Measurements from ENCODE around the gene DAB2IP. TPM values are rescaled to one million over a fixed set of nuclear protein-coding genes. Genes with fewer than 3 reads are reported as not detected.

Gene DAB2IP
- total RNA-seq, 4 donors from 2014 or later = 35.2 to 56.4 (median 51.4) TPM

DNA sequence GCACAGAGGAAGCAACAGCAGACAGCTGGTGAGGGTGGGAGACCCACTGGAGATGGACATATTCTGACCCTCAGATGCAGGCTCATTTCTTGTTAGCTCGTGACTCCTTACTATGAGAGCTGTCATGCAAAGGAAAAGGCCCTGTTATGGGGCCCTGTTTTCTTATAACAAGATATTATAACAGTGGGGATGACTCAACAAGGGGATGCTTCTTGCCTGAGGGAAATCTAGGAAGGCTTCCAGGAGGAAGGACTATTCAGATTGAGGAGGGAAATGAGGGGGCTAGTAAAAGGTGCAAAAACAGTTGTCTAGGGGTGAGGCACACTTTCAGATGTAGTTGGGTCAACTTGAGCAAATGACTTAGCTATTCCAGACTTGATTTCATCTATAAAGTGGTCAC lies 83.0 kb downstream of the DAB2IP start:
- Histone ChIP-seq H3K9me3 (no peaks in the 10 kb centered on the region), H3K4me1 (peaks cover 0 to 87% (median 66%) of the 10 kb centered on the region in 4 donors), H3K27ac (peak overlapping the region; percentile 85 to 99 (median 96)), H3K27me3 (no peaks in the 10 kb centered on the region), H3K4me3 (no peak overlapping the region), H3K36me3 (no peaks in the 10 kb centered on the region)
- TF ChIP-seq, protein P1, sequence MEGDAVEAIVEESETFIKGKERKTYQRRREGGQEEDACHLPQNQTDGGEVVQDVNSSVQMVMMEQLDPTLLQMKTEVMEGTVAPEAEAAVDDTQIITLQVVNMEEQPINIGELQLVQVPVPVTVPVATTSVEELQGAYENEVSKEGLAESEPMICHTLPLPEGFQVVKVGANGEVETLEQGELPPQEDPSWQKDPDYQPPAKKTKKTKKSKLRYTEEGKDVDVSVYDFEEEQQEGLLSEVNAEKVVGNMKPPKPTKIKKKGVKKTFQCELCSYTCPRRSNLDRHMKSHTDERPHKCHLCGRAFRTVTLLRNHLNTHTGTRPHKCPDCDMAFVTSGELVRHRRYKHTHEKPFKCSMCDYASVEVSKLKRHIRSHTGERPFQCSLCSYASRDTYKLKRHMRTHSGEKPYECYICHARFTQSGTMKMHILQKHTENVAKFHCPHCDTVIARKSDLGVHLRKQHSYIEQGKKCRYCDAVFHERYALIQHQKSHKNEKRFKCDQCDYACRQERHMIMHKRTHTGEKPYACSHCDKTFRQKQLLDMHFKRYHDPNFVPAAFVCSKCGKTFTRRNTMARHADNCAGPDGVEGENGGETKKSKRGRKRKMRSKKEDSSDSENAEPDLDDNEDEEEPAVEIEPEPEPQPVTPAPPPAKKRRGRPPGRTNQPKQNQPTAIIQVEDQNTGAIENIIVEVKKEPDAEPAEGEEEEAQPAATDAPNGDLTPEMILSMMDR (IDR thresholded peaks at IDR 0.05) = no peak
- TF ChIP-seq EP300 (IDR thresholded peaks at IDR 0.05) = no peak
- no peak for TF ChIP-seq POLR2A (IDR thresholded peaks at IDR 0.05)
- no peak for DNase-seq (ENCODE audit: low spot score in 2 of 2)
- WGBS, 2 donors = 85 to 88% methylated on average over 1 of the region's 1 CpG

DNA sequence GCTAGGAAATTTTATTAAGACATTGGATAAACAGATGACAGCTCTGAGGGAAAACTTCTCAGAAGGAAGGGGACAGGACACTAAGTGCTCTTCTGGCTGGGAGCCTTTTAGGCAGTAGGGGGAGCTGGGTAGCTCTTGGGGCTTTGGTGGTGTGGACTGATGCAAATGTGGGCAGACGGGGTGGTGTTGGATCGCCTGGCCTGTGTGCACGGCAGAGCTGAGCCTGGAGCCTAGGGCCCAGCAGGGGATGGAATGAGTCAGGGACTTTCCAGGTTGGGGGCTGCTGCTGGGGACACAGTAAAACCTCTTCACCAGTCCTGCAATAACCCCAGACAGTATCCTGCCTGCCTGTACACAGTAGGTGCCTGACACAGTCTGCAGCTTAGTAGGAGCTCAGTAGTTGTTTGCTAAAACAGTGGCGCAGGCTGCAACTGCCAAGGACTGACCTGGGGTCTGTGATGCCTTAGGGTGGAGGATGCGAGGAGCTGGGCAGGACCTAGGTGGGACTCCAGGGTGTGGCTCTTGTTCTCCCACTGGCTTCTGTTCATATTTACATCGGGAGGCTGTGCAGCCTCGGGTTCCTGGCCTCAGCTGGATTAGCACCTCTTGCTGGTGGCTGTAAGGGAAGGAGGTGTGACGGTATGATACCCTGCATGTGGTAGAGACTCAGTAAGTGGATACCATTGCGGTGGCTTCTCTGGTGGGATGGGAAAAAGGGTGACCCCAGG lies 83.8 kb downstream of the DAB2IP start:
- peak overlapping the region; percentile 85 to 99 (median 96) for H3K27ac ChIP-seq
- peaks cover 0 to 88% (median 71%) of the 10 kb centered on the region in 4 donors for H3K4me1 ChIP-seq
- H3K4me3 ChIP-seq = peak overlapping the region in 2 of 4 donors; percentile 47 to 57

DNA sequence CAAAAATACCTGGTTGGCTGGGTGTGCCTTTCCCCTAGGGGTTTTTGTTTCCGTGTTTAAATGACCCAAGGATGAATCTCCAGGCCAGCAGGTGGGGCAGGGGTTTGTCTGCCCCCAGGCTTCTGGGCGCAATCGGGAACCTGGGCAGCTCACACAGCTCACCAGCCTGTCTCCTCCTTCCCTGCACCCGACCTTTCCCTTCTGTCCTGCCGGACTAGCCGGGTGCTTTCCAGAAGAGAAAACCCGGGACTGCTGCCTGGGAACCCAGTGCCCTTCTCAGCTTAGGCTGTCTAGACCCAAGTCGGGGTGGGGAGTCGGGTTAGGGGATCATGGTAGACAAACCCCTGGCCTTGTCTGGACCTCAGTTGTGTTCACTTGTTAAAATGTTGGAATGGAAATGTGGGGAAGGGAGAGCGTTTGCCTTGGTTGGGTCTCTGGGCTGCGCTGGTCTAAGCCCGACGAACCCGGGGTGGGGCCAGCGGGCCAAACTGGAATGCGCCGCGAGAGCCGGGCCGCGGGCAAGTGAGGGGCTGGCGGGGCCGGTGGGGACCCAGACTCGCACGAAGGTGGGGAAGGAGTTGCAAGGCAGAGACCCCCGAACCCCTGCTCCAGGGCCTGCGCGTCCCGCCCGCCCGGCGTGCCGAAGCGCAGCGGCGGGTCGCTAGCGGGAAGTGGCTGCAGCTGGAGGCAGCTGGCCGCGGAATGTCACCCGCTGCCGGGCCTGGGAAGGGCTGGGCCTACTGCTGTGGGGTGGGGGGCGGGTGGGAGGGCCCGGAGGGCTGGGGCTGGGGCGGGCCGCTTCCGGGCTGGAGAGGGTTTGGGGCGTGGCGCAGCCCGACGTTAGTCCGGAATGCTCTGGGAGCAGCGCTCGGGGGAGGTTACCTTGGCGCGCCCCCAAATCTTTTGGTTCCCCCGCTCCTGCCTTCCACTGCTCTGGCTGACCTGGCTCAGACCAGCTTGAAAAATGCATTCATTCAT lies 84.6 kb downstream of the DAB2IP start:
- 3 to 5% methylated on average over 41 to 48 of the region's 57 CpGs for WGBS, 2 donors
- peak overlapping the region; percentile 85 to 99 (median 96) for H3K27ac ChIP-seq
- TF ChIP-seq, protein P1 (IDR thresholded peaks at IDR 0.05) = no peak
- TF ChIP-seq POLR2A (IDR thresholded peaks at IDR 0.05) = peak; percentile 35 to 58
- TF ChIP-seq EP300 (IDR thresholded peaks at IDR 0.05) = peak in 1 of 2 donors; percentile 89
- H3K4me1 ChIP-seq = peaks cover 0 to 90% (median 72%) of the 10 kb centered on the region in 4 donors
- no peaks in the 10 kb centered on the region for H3K27me3 ChIP-seq
- no peaks in the 10 kb centered on the region for H3K9me3 ChIP-seq
- H3K36me3 ChIP-seq = no peaks in the 10 kb centered on the region
- peak overlapping the region; percentile 39 to 67 (median 52) for H3K4me3 ChIP-seq
- peak; percentile 50 to 60 for DNase-seq (ENCODE audit: low spot score in 2 of 2)

More for the DNA sequence above, 83.8 kb downstream of the DAB2IP start:
- TF ChIP-seq EP300 (IDR thresholded peaks at IDR 0.05) (no peak), POLR2A (IDR thresholded peaks at IDR 0.05) (no peak)
- TF ChIP-seq, protein P1 (IDR thresholded peaks at IDR 0.05) = peak; percentile 16 to 48 (median 39)
- Histone ChIP-seq H3K36me3 (no peaks in the 10 kb centered on the region), H3K27me3 (no peaks in the 10 kb centered on the region), H3K9me3 (no peaks in the 10 kb centered on the region)
- WGBS, 2 donors = 37 to 49% methylated on average over 8 to 9 of the region's 9 CpGs
- DNase-seq (ENCODE audit: low spot score in 2 of 2) = no peak

DNA sequence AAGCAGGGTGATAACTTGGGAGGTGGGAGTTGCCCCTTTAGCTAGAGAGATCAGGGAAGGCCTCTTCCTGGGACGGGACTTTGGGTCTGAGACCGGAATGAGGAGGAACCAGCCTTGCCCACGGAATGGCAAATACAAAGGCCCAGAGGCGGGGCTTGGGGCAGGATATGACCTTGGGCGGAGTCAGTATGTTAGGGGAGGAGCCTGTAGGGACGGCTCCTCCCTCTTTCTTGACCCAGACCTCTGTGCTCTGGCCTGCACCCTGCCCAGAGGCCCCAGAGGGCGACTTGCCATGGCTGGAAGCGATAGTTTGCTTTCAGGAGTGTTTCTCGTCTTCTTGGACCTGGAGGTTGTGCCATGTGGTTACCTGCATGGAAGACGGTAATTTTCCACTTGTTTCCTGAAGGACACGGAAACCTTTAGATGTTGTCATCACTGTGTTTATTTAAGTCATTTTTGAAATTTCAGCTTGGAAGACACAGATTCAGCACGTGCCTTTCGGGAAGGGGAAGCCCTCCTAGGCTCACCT lies 85.6 kb downstream of the DAB2IP start:
- TF ChIP-seq POLR2A (IDR thresholded peaks at IDR 0.05) (peak in 1 of 2 donors; percentile 58), EP300 (IDR thresholded peaks at IDR 0.05) (peak in 1 of 2 donors; percentile 64)
- TF ChIP-seq, protein P1 (IDR thresholded peaks at IDR 0.05) = no peak
- Histone ChIP-seq H3K4me1 (peaks cover 0 to 90% (median 68%) of the 10 kb centered on the region in 4 donors), H3K27ac (peak overlapping the region; percentile 85 to 99 (median 96)), H3K36me3 (no peaks in the 10 kb centered on the region), H3K27me3 (no peaks in the 10 kb centered on the region), H3K4me3 (peak overlapping the region in 3 of 4 donors; percentile 39 to 57 (median 47)), H3K9me3 (no peaks in the 10 kb centered on the region)
- DNase-seq (ENCODE audit: low spot score in 2 of 2) = peak; percentile 45 to 51
- 36 to 51% methylated on average over 13 of the region's 13 CpGs for whole genome bisulfite sequencing, 2 donors

Measured in tibial nerve (tissue), 4 donors.